Hepatocyte (in vitro differentiated cells): ENCODE measurements around the gene EHBP1L1. TPM values are rescaled to one million over a fixed set of nuclear protein-coding genes. Genes with fewer than 3 reads are reported as not detected.

Experiments used
- DNase-seq: peaks from one replicate; pipeline ENCODE4 v3.0.0-alpha.2; 2016; ENCODE audit warnings: low spot score
- H2AFZ ChIP-seq: fragments of 200-600 bp; sonication (generic); 2 replicates; pipeline ENCODE4 v1.6.0; 2016; ENCODE audit warnings: antibody characterized with exemption, mild to moderate bottlenecking
- H3K27ac ChIP-seq: fragments of 200-600 bp; sonication (generic); 2 replicates; pipeline ENCODE4 v1.5.1; 2016; ENCODE audit warnings: mild to moderate bottlenecking
- H3K27me3 ChIP-seq: fragments of 200-600 bp; sonication (generic); 2 replicates; pipeline ENCODE4 v1.6.1; 2016
- H3K36me3 ChIP-seq: fragments of 200-600 bp; sonication (generic); replicated peaks from 2 replicates; pipeline ENCODE4 v1.5.1; 2016; ENCODE audit warnings: low read depth; ENCODE audit not compliant: insufficient read depth
- H3K4me1 ChIP-seq: fragments of 200-600 bp; sonication (generic); 2 replicates; pipeline ENCODE4 v1.5.1; 2016; ENCODE audit warnings: mild to moderate bottlenecking, moderate library complexity; ENCODE audit not compliant: insufficient read depth
- H3K4me2 ChIP-seq: fragments of 200-600 bp; sonication (generic); 2 replicates; pipeline ENCODE4 v1.6.0; 2016
- H3K4me3 ChIP-seq: fragments of 200-600 bp; sonication (generic); 2 replicates; pipeline ENCODE4 v1.5.1; 2016; ENCODE audit warnings: mild to moderate bottlenecking
- H3K79me2 ChIP-seq: fragments of 200-600 bp; sonication (generic); 2 replicates; pipeline ENCODE4 v1.6.0; 2017; ENCODE audit warnings: mild to moderate bottlenecking
- H3K9me2 ChIP-seq: fragments of 200-600 bp; sonication (generic); replicated peaks from 2 replicates; pipeline ENCODE4 v1.6.0; 2017; ENCODE audit warnings: mild to moderate bottlenecking; ENCODE audit not compliant: insufficient read depth
- H3K9me3 ChIP-seq: fragments of 200-600 bp; sonication (generic); 2 replicates; pipeline ENCODE4 v1.5.1; 2016; ENCODE audit warnings: low read depth, mild to moderate bottlenecking
- H4K20me1 ChIP-seq: fragments of 200-600 bp; sonication (generic); 2 replicates; pipeline ENCODE4 v1.6.0; 2016; ENCODE audit warnings: mild to moderate bottlenecking; ENCODE audit not compliant: insufficient read depth, poor library complexity, severe bottlenecking
- CTCF ChIP-seq: fragments of 200-600 bp; sonication (generic); IDR thresholded peaks from 2 replicates; pipeline ENCODE4 v1.5.1; 2016; ENCODE audit warnings: antibody characterized with exemption, mild to moderate bottlenecking; ENCODE audit not compliant: poor library complexity
- EZH2 ChIP-seq: fragments of 200-600 bp; sonication (generic); IDR thresholded peaks from 2 replicates; pipeline ENCODE4 v1.6.1; 2016; ENCODE audit warnings: antibody characterized with exemption, mild to moderate bottlenecking, borderline replicate concordance
- EZH2phosphoT487 ChIP-seq: fragments of 200-600 bp; sonication (generic); IDR thresholded peaks from one replicate; pipeline ENCODE4 v1.6.1; 2018; ENCODE audit warnings: antibody characterized with exemption, mild to moderate bottlenecking, low read depth, moderate library complexity; ENCODE audit not compliant: unreplicated experiment, severe bottlenecking
- WGBS: methylation state at CpG from one replicate; pipeline ENCODE4 v1.1.6; 2016; ENCODE audit warnings: low lambda C conversion rate; ENCODE audit errors: missing lambda C conversion rate; 5-methylcytosine and 5-hydroxymethylcytosine counted together
- polyA plus RNA-seq: library from polyadenylated mRNA; unstranded; fragments of >200 nt; fragmentation: Nextera tagmentation; extraction: Ambion mirVana; gene quantifications from 2 replicates; pipeline ENCODE4 v1.2.1, GENCODE V29; 2016
- total RNA-seq: library from RNA; depleted of rRNA; stranded (reverse); fragments of >200 nt; gene quantifications from 2 replicates; pipeline ENCODE4 v1.2.3, GENCODE V29; 2014

Gene EHBP1L1
- total and polyA plus RNA-seq, 2 experiments from 2014 or later, result 12.5 to 20.9 TPM

GRCh38 chr11:65571420-65571819, 4.4 kb upstream of the EHBP1L1 start:
- no peak for TF ChIP-seq EZH2phosphoT487
- TF ChIP-seq EZH2, result no peak
- no peak for TF ChIP-seq CTCF
- peaks cover 19% of the 10 kb centered on the region for H4K20me1 ChIP-seq
- H2AFZ ChIP-seq, result no peak overlapping the region
- peak overlapping the region; percentile 57 for H3K27ac ChIP-seq
- peak overlapping the region; percentile 98 for H3K4me2 ChIP-seq
- peaks cover 59% of the 10 kb centered on the region for H3K79me2 ChIP-seq
- WGBS, result 94% methylated on average over 9 of the region's 9 CpGs
- no peaks in the 10 kb centered on the region for H3K27me3 ChIP-seq
- no peaks in the 10 kb centered on the region for H3K9me2 ChIP-seq
- peaks cover 51% of the 10 kb centered on the region for H3K4me1 ChIP-seq
- H3K36me3 ChIP-seq, result no peaks in the 10 kb centered on the region
- no peak for DNase-seq
- H3K4me3 ChIP-seq, result no peak overlapping the region
- no peaks in the 10 kb centered on the region for H3K9me3 ChIP-seq

- H4K20me1 ChIP-seq, result peaks cover 19% of the 10 kb centered on the region
- DNase-seq, result peak; percentile 70
- peaks cover 55% of the 10 kb centered on the region for H3K79me2 ChIP-seq
- no peak overlapping the region for H2AFZ ChIP-seq
- no peaks in the 10 kb centered on the region for H3K27me3 ChIP-seq
- no peaks in the 10 kb centered on the region for H3K9me2 ChIP-seq
- H3K9me3 ChIP-seq, result no peaks in the 10 kb centered on the region
- peak overlapping the region; percentile 32 for H3K4me3 ChIP-seq
- H3K27ac ChIP-seq, result peak overlapping the region; percentile 57
- TF ChIP-seq CTCF (peak; percentile 44), EZH2phosphoT487 (no peak)
- peaks cover 56% of the 10 kb centered on the region for H3K4me1 ChIP-seq
- no peaks in the 10 kb centered on the region for H3K36me3 ChIP-seq
- 7% methylated on average over 10 of the region's 11 CpGs for WGBS
- peak overlapping the region; percentile 98 for H3K4me2 ChIP-seq
Measured at GRCh38 chr11:65571940-65572339, 3.9 kb upstream of the EHBP1L1 start.

GRCh38 chr11:65572356-65573051, 3.3 kb upstream of the EHBP1L1 start, which contains the start of gene FAM89B:
TSS of gene FAM89B (plus strand) at chr11:65572538. CDS start at chr11:65572670, 132 bp downstream.
- no peaks in the 10 kb centered on the region for H3K9me3 ChIP-seq
- H3K27ac ChIP-seq, result peak within 1 kb of the TSS; percentile 57
- peaks cover 62% of the 10 kb centered on the region for H3K4me1 ChIP-seq
- H3K36me3 ChIP-seq, result no peaks in the 10 kb centered on the region
- DNase-seq, result peak; percentile 93
- H4K20me1 ChIP-seq, result peaks cover 19% of the 10 kb centered on the region
- H2AFZ ChIP-seq, result no peak within 1 kb of the TSS
- H3K9me2 ChIP-seq, result no peaks in the 10 kb centered on the region
- TF ChIP-seq EZH2, result no peak
- no peak for TF ChIP-seq CTCF
- TF ChIP-seq EZH2phosphoT487, result no peak
- H3K4me3 ChIP-seq, result peak within 1 kb of the TSS; percentile 73
- H3K4me2 ChIP-seq, result peak within 1 kb of the TSS; percentile 98
- 1% methylated on average over 41 of the region's 86 CpGs for WGBS
- H3K79me2 ChIP-seq, result peaks cover 49% of the 10 kb centered on the region
- H3K27me3 ChIP-seq, result no peaks in the 10 kb centered on the region
